MCF 10A (cell line): ENCODE results near the gene ANO2. TPM values are rescaled to one million over a fixed set of nuclear protein-coding genes. Genes with fewer than 3 reads are reported as not detected.

Source experiments
- BruUV-seq: library from RNA; stranded (reverse); fragments of 400-500 nt; replicated peaks from 2 replicates; lab custom pipeline; 2021; lab: Mats Ljungman, UMichigan
- CTCF ChIA-PET: fragments of 300-600 bp; sonication (Branson Sonifier 250); formaldehyde crosslinking; extraction: SDS; loops from one replicate; lab custom pipeline; 2021; ENCODE audit warnings: antibody characterized with exemption, inconsistent platforms; lab: Yijun Ruan, JAX
- POLR2A ChIA-PET: fragments of 300-600, 350-650 bp; sonication (Branson Sonifier 250); formaldehyde crosslinking; extraction: SDS; loops from one replicate; lab custom pipeline; 2020; ENCODE audit warnings: antibody characterized with exemption, inconsistent platforms; lab: Yijun Ruan, JAX
- DNase-seq: peaks from one replicate; pipeline ENCODE4 v3.0.0-alpha.2; 2018; ENCODE audit not compliant: unreplicated experiment
- H3K27ac Mint-ChIP-seq: one replicate; pipeline ENCODE4 v1.8.0; 2022; ENCODE audit warnings: mild to moderate bottlenecking, low read depth, mixed read lengths; ENCODE audit not compliant: unreplicated experiment
- H3K27me3 Mint-ChIP-seq: one replicate; pipeline ENCODE4 v1.8.0; 2022; ENCODE audit warnings: mixed read lengths; ENCODE audit not compliant: insufficient read depth, unreplicated experiment
- H3K36me3 Mint-ChIP-seq: one replicate; pipeline ENCODE4 v1.8.0; 2022; ENCODE audit warnings: mild to moderate bottlenecking, moderate library complexity, mixed read lengths; ENCODE audit not compliant: insufficient read depth, unreplicated experiment
- H3K4me1 Mint-ChIP-seq: one replicate; pipeline ENCODE4 v1.8.0; 2022; ENCODE audit warnings: mixed read lengths; ENCODE audit not compliant: insufficient read depth, unreplicated experiment
- H3K4me3 Mint-ChIP-seq: one replicate; pipeline ENCODE4 v1.8.0; 2022; ENCODE audit warnings: mild to moderate bottlenecking, moderate library complexity, mixed read lengths; ENCODE audit not compliant: unreplicated experiment
- H3K9me3 Mint-ChIP-seq: one replicate; pipeline ENCODE4 v1.8.0; 2022; ENCODE audit warnings: mixed read lengths; ENCODE audit not compliant: unreplicated experiment
- intact Hi-C: fragments of 100-400 bp; cut with micrococcal nuclease; formaldehyde crosslinking; loops from 2 replicates; pipeline ENCODE4 v1.14.1; 2022
- total RNA-seq: library from RNA; stranded (reverse); gene quantifications from 2 replicates; pipeline ENCODE4 v1.2.3, GENCODE V29; 2022
- TF ChIP-seq, protein P1 (sequence below): fragments of 200-600 bp; IDR thresholded peaks from one replicate; pipeline ENCODE4 v1.8.0; 2022; ENCODE audit warnings: antibody characterized with exemption, mild to moderate bottlenecking; ENCODE audit not compliant: unreplicated experiment

The ANO2 gene
- total RNA-seq, 1 experiment from 2014 or later = not detected

DNA sequence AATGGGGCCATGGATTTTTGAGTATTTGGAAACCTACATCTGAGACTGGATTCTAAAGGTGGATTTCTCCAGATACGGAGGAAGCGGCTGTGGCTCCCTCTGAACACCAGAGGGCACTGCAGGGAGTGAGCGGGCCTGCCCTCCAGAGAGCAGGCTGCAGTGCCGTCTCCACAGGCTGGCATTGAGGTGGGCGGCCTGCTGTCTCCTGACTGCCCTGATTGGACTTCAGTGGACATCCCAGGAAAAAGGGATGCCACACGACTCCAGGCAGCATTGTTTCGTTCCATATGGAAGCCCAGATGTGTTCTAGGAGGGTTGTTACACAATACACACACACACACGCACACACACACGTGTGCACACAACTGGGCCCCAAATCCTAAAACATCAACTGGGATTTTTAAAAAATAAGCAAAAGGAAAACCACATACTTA is 20.9 kb upstream of the ANO2 start:
- ChIA-PET POLR2A (no interaction called here), CTCF (interaction anchor here (0.6 to 5.6 kb wide), 16 partner anchors 8 to 944 kb away, joined by 3 to 37 read pairs (median 4); no protein-coding TSS in a partner anchor)
- intact Hi-C loops = loop anchor here (1.0 kb wide), 1 partner anchor 319 kb away; no protein-coding TSS in a partner anchor
- H3K27ac Mint-ChIP-seq = no peak overlapping the region
- TF ChIP-seq, protein P1, sequence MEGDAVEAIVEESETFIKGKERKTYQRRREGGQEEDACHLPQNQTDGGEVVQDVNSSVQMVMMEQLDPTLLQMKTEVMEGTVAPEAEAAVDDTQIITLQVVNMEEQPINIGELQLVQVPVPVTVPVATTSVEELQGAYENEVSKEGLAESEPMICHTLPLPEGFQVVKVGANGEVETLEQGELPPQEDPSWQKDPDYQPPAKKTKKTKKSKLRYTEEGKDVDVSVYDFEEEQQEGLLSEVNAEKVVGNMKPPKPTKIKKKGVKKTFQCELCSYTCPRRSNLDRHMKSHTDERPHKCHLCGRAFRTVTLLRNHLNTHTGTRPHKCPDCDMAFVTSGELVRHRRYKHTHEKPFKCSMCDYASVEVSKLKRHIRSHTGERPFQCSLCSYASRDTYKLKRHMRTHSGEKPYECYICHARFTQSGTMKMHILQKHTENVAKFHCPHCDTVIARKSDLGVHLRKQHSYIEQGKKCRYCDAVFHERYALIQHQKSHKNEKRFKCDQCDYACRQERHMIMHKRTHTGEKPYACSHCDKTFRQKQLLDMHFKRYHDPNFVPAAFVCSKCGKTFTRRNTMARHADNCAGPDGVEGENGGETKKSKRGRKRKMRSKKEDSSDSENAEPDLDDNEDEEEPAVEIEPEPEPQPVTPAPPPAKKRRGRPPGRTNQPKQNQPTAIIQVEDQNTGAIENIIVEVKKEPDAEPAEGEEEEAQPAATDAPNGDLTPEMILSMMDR = peak; percentile 69
- no peak overlapping the region for H3K4me3 Mint-ChIP-seq
- H3K36me3 Mint-ChIP-seq = no peaks in the 10 kb centered on the region
- peak; percentile 61 for DNase-seq
- peaks cover 50% of the 10 kb centered on the region for H3K27me3 Mint-ChIP-seq
- no peaks in the 10 kb centered on the region for H3K9me3 Mint-ChIP-seq
- no TSS peak for BruUV-seq
- no peaks in the 10 kb centered on the region for H3K4me1 Mint-ChIP-seq

GRCh38 chr12:5964913-5965900 is 20.1 kb upstream of the ANO2 start:
- Mint-ChIP-seq H3K9me3 (no peaks in the 10 kb centered on the region), H3K36me3 (no peaks in the 10 kb centered on the region), H3K27ac (no peak overlapping the region), H3K4me3 (no peak overlapping the region), H3K27me3 (peaks cover 50% of the 10 kb centered on the region), H3K4me1 (no peaks in the 10 kb centered on the region)
- BruUV-seq = no TSS peak
- POLR2A ChIA-PET = no interaction called here
- CTCF ChIA-PET = interaction anchor here (0.6 to 5.6 kb wide), 14 partner anchors 8 to 943 kb away, joined by 3 to 37 read pairs (median 4); no protein-coding TSS in a partner anchor
- intact Hi-C loops = no loop called here
- no peak for DNase-seq
- TF ChIP-seq, protein P1 = no peak

DNA sequence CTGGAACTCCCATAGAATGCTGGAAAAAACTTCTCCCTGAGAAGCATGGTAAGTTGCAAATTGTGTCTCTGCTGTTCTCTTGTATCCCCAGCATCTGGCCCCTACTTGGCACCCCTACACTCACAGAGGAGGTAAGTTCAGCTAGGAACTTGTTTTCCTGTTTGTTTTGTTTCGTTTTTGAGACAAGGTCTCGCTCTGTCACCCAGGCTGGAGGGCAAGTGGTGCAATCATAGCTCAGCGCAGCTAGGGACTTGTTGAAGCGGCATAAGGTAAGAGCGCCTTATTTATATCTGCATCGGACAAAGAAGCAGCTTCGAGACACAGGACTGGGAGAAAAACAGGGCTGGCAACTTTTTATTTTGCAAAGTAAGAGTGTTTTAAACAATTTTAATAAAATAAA is 18.5 kb upstream of the ANO2 start:
- H3K27me3 Mint-ChIP-seq = peaks cover 61% of the 10 kb centered on the region
- H3K9me3 Mint-ChIP-seq = no peaks in the 10 kb centered on the region
- no peaks in the 10 kb centered on the region for H3K36me3 Mint-ChIP-seq
- H3K4me3 Mint-ChIP-seq = no peak overlapping the region
- TF ChIP-seq, protein P1 = no peak
- DNase-seq = no peak
- POLR2A ChIA-PET = no interaction called here
- intact Hi-C loops = no loop called here
- CTCF ChIA-PET = interaction anchor here (0.6 to 5.6 kb wide), 6 partner anchors 11 to 1219 kb away, joined by 3 to 37 read pairs (median 5); no protein-coding TSS in a partner anchor
- no TSS peak for BruUV-seq
- no peak overlapping the region for H3K27ac Mint-ChIP-seq
- H3K4me1 Mint-ChIP-seq = no peaks in the 10 kb centered on the region

GRCh38 chr12:5960783-5961182 is 15.7 kb upstream of the ANO2 start:
- Mint-ChIP-seq H3K9me3 (no peaks in the 10 kb centered on the region), H3K36me3 (no peaks in the 10 kb centered on the region), H3K27me3 (peaks cover 76% of the 10 kb centered on the region), H3K4me1 (no peaks in the 10 kb centered on the region), H3K27ac (no peak overlapping the region), H3K4me3 (no peak overlapping the region)
- TF ChIP-seq, protein P1 = no peak
- no peak for DNase-seq
- ChIA-PET POLR2A (no interaction called here), CTCF (no interaction called here)
- intact Hi-C loops = no loop called here
- no TSS peak for BruUV-seq
